C1 segment of cervical spinal cord (tissue), 14 donors: ENCODE data around the gene AGAP5.
"Not testable (repeated sequence)": the region's sequence is repeated elsewhere in the genome, so short reads cannot be mapped to it uniquely, and the experiment has no call there.

ENCODE experiments used
- DNase-seq, 14 donors: peaks; one replicate each; lab custom pipeline; 2025; lab: John Stamatoyannopoulos, UW

The AGAP5 gene

DNA sequence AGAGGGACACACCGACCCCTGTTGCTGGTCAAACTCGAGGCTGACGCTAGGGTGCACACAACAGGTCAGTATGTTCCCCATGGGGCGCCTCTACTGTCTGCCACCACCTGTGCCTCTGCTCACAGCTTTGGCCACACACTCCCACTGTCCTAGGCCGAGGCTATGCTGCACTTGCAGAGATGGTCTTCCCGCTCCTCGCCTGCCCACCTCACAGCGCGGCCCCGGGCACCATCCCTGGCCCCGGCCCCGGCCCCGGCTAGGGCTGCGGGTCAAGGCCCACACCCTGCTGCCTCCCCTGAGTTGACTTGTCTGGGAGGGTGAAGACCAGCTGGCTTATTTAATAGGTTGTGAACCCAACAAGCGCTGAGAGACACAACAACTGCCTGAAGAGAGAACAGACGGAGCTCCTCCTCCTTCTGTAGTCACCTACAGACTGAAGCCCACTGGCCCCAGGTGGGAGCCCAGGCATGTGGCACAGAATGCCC lies at the start of gene AGAP5:
Gene AGAP5 (minus strand): TSS at position 435 of the 485 bp plus-strand sequence. CDS start 354 bp downstream, at position 81.
- DNase-seq: not testable (repeated sequence)

DNA sequence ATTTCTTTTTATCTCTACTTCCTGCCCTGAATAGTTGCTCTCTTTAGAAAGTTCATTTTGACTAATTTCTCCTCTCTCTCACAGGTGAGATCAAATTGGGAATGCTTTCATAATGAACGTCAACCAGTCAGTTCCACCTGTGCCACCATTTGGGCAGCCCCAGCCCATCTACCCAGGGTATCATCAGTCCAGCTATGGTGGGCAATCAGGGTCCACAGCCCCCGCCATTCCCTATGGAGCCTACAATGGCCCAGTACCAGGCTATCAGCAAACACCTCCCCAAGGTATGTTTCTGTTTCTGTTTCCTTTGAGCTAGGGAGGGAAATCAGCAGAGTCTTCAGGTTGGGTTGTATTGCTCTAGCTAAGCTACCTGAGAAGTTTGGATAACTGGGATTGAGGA lies 48.8 kb upstream of the AGAP5 start:
- DNase-seq: no peak

GRCh38 chr10:73744664-73744975 lies 46.7 kb upstream of the AGAP5 start:
- peak in 1 of 14 donors; percentile 25 for DNase-seq

- peak; percentile 51 to 96 (median 91) for DNase-seq
Observed at GRCh38 chr10:73743905-73744663, 46.2 kb upstream of the AGAP5 start, which contains the start of gene SEC24C. TSS of gene SEC24C (plus strand) at chr10:73744372. CDS start at chr10:73746833, 2,461 bp downstream.

GRCh38 chr10:73743327-73743904 lies 45.5 kb upstream of the AGAP5 start:
- DNase-seq: no peak

- DNase-seq: no peak
Observed at GRCh38 chr10:73742454-73742734, 44.5 kb upstream of the AGAP5 start.

DNA sequence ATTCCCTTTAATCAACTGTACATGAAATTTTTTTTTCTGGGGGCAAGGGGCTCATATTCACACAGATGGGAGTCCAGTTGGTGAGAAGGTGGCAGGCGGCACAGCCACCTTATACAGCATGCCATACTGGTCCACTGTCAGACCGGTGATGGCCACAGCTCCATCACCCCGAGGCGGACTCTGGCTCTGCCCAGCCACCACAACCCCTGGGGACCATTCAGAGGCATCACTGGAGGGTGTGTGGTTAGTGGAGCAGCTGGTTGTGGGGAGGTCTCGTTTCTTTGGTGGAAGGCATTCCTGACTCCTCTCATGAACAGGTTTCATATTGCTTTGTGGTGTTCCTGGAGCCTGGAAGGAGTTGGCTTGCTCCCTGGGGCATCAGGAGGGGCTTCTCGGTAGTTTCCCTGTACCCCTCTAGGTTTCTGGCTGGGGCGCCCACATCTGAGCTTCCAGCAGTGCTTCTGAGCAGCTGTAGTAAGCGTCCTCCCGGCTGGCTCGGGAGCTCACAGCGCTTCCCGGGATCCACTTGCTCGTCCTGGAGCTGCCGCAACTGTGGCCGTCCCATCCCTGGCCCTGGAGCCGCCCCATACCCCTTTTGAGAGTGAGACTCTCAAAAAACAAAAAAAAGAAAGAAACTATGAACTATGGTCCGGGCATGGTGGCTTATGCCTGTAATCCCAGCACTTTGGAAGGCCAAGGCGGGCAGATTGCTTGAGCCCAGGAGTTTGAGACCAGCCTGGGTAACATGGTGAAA lies 42.8 kb upstream of the AGAP5 start:
- not testable (repeated sequence) for DNase-seq

- no peak for DNase-seq
Observed at GRCh38 chr10:73734796-73735305, 36.9 kb upstream of the AGAP5 start.

GRCh38 chr10:73734028-73734720 lies 36.3 kb upstream of the AGAP5 start:
- DNase-seq: no peak

GRCh38 chr10:73732931-73733623 lies 35.2 kb upstream of the AGAP5 start:
- no peak for DNase-seq

GRCh38 chr10:73732426-73732825 lies 34.5 kb upstream of the AGAP5 start:
- no peak for DNase-seq

DNA sequence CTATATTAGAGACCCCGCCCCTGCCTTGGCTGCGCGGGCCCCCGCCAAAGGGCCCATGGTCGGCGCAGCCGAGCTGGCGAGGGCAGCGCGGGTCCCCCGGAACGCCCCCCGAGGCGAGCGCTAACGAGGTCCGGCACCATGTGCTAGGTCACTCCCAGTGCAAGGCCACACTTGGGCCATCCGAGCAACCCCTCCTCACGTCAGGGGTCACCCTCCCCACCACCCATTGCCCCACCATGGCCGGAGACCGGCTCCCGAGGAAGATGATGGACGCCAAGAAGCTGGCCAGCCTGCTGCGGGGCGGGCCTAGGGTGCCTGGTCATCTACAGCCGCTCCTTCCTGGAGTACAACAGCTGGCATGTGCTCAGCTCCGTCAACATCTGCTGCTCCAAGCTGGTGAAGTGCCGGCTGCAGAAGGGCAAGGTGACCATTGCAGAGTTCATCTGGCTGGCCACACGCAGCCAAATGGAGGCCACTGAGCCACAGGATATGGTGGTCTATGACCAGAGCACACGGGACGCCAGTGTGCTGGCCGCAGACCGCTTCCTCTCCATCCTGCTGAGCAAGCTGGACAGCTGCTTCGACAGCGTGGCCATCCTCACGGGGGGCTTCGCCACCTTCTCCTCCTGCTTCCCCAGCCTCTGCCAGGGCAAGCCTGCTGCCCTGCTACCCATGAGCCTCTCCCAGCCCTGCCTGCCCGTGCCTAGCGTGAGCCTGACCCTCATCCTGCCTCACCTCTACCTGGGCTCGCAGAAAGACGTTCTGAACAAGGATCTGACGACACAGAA lies 33.9 kb upstream of the AGAP5 start:
- no peak for DNase-seq

DNA sequence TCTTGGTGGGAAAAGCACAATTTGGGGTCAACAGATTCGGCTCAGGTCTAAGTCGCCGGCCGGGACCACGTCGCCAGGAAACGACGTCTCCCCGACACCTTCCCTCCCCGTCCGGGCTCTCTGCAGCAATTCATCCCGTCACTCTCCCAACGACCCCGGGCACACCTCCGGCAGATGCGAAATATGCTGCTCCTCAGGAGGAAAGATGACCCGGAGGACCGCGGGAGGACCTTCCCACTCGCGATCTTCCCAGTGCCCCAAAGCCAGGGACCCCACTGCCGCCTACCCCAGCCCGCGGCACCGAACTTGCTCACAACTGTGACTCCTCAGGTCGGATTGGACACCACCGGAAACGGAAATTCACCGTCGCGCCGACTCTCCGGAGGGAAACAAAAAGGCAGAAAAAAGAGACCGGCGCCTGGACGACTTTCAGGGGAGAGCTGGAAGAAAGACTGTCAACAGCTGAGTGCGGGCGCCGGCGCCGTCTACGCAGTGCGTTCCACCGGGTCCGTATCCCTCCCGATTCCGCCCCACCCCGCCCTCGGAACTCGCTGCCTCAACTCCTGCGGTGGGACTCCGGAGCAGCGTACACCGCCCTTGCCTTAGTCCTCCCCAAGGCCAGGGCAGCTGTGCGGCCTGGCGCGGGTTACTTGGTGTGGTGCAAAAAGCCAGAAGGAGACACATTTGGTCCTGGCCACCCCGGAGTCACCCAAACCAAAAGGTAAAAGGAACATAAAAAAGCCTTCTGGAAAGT lies 32.4 kb upstream of the AGAP5 start:
- peak; percentile 53 to 93 (median 88) for DNase-seq

GRCh38 chr10:73729781-73730152 lies 31.9 kb upstream of the AGAP5 start:
- not testable (repeated sequence) for DNase-seq

- DNase-seq: no peak
Observed at GRCh38 chr10:73723516-73723915, 25.6 kb upstream of the AGAP5 start.

DNA sequence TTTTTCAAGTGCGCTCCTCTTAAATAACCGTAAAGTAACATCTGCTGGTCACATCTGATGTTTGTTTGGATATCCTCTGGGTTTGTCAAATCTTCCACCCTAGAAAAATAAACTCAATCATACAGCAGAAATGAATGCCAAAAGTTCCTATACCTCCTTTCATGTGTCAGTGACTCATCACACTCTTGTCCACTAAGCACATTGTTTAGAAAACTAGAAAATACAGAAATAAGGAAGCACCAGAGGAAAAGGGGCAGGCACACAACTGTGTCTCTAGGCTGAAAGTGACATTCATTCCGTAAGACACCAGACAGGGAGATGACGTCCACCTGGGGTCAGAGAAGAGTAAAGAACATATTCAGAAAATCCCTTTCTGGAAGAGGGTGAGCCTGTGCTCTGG lies 22.7 kb upstream of the AGAP5 start:
- not testable (repeated sequence) for DNase-seq

DNA sequence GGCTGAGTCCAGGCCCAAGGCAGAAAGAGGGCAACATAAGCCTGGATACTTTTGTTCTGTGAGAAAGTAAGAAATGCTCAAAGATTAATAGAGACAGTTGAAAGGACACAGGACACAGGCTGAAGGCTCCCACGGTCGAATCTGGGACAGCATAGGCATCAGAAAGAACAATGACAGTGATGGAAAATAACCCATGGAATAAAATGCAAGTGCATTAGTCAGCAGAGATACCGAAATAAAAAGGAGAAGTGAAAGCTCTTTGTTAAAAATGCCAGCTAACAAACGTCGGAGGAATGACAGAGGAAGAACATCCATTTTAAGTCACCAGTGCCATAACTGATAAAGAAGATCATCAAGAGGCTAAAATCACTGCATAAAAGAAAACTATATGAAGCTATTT lies 19.6 kb upstream of the AGAP5 start:
- peak in 1 of 14 donors; percentile 22 for DNase-seq

GRCh38 chr10:73716251-73716650 lies 18.3 kb upstream of the AGAP5 start:
- DNase-seq: no peak
